Suprapubic skin (tissue), 4 donors: ENCODE measurements around the gene CBLB. TPM values are rescaled to one million over a fixed set of nuclear protein-coding genes. Genes with fewer than 3 reads are reported as not detected.

Experiments used
- DNase-seq, 2 donors: peaks; one replicate each; pipeline ENCODE4 v3.0.0-alpha.2; 2019; ENCODE audit warnings: low spot score in 2 of 2
- H3K27ac ChIP-seq: fragments of 200-600 bp; sonication (generic); one replicate; pipeline ENCODE4 v1.5.1; 2019
- H3K27me3 ChIP-seq: fragments of 200-600 bp; sonication (generic); one replicate; pipeline ENCODE4 v1.5.1; 2019
- H3K36me3 ChIP-seq: fragments of 200-600 bp; sonication (generic); one replicate; pipeline ENCODE4 v1.5.1; 2019
- H3K4me1 ChIP-seq: fragments of 200-600 bp; sonication (generic); one replicate; pipeline ENCODE4 v1.5.1; 2019
- H3K4me3 ChIP-seq: fragments of 200-600 bp; sonication (generic); one replicate; pipeline ENCODE4 v1.5.1; 2019; ENCODE audit warnings: mild to moderate bottlenecking
- H3K9me3 ChIP-seq: fragments of 200-600 bp; sonication (generic); one replicate; pipeline ENCODE4 v1.5.1; 2019
- CTCF ChIP-seq, 2 donors: fragments of 200-600 bp in 1 of 2; fragments of 450-650 bp in 1 of 2; sonication (generic) in 1 of 2; IDR thresholded peaks; one replicate each; pipeline ENCODE4 v1.5.1; 2016 to 2019; ENCODE audit warnings: antibody characterized with exemption in 2 of 2, mild to moderate bottlenecking in 1 of 2, moderate library complexity in 1 of 2
- EP300 ChIP-seq: sonication (generic); formaldehyde crosslinking; IDR thresholded peaks from one replicate; pipeline ENCODE4 v1.6.1; 2017; ENCODE audit warnings: antibody characterized with exemption
- POLR2A ChIP-seq, 2 donors: fragments of 450-650 bp; IDR thresholded peaks; one replicate each; pipeline ENCODE4 v1.6.1; 2017; ENCODE audit warnings: antibody characterized with exemption in 2 of 2, mild to moderate bottlenecking in 2 of 2, moderate library complexity in 2 of 2
- POLR2AphosphoS5 ChIP-seq, 3 donors: sonication (generic); formaldehyde crosslinking; IDR thresholded peaks; one replicate each; pipeline ENCODE4 v1.6.1; 2017; ENCODE audit warnings: antibody characterized with exemption in 3 of 3
- WGBS: methylation state at CpG from one replicate; pipeline ENCODE4 v1.1.5; 2018; 5-methylcytosine and 5-hydroxymethylcytosine counted together
- total RNA-seq, 4 donors: library from RNA; depleted of rRNA; stranded (reverse); fragments of >200 nt; gene quantifications; one replicate each; pipeline ENCODE4 v1.1.0, GENCODE V29; 2016

Gene CBLB
- total RNA-seq, 4 donors from 2014 or later, result 16.8 to 43.8 (median 25.2) TPM

GRCh38 chr3:105700575-105700974 is 168.2 kb downstream of the CBLB start:
- peaks cover 12% of the 10 kb centered on the region for H3K36me3 ChIP-seq
- WGBS, result 95% methylated on average over 1 of the region's 1 CpG
- no peak for TF ChIP-seq EP300
- no peak for TF ChIP-seq POLR2A (IDR thresholded peaks at IDR 0.05)
- TF ChIP-seq POLR2AphosphoS5 (IDR thresholded peaks at IDR 0.05), result no peak
- no peak for TF ChIP-seq CTCF (IDR thresholded peaks at IDR 0.05)

GRCh38 chr3:105691633-105692032 is 177.2 kb downstream of the CBLB start:
- H3K9me3 ChIP-seq, result no peaks in the 10 kb centered on the region
- H3K4me1 ChIP-seq, result no peaks in the 10 kb centered on the region
- H3K36me3 ChIP-seq, result peaks cover 13% of the 10 kb centered on the region
- H3K4me3 ChIP-seq, result no peak overlapping the region
- WGBS, result 56% methylated on average over 3 of the region's 3 CpGs
- no peak for DNase-seq
- no peak overlapping the region for H3K27ac ChIP-seq
- TF ChIP-seq POLR2A (IDR thresholded peaks at IDR 0.05) (no peak), CTCF (IDR thresholded peaks at IDR 0.05) (no peak), POLR2AphosphoS5 (IDR thresholded peaks at IDR 0.05) (peak in 1 of 3 donors; percentile 38)
- no peaks in the 10 kb centered on the region for H3K27me3 ChIP-seq

More at GRCh38 chr3:105700575-105700974, 168.2 kb downstream of the CBLB start:
- H3K4me1 ChIP-seq, result no peaks in the 10 kb centered on the region
- H3K27me3 ChIP-seq, result no peaks in the 10 kb centered on the region
- no peak overlapping the region for H3K4me3 ChIP-seq
- no peak for DNase-seq
- H3K9me3 ChIP-seq, result no peaks in the 10 kb centered on the region
- H3K27ac ChIP-seq, result no peak overlapping the region

- Histone ChIP-seq H3K27me3 (no peaks in the 10 kb centered on the region), H3K27ac (no peak overlapping the region), H3K36me3 (peaks cover 13% of the 10 kb centered on the region), H3K9me3 (no peaks in the 10 kb centered on the region), H3K4me3 (no peak overlapping the region), H3K4me1 (no peaks in the 10 kb centered on the region)
- DNase-seq, result no peak
- TF ChIP-seq CTCF (IDR thresholded peaks at IDR 0.05), result no peak
- no peak for TF ChIP-seq POLR2A (IDR thresholded peaks at IDR 0.05)
- TF ChIP-seq EP300, result no peak
These were observed 177.8 kb downstream of the CBLB start for GRCh38 chr3:105691053-105691452.

GRCh38 chr3:105688821-105689220 is 180.0 kb downstream of the CBLB start:
- Histone ChIP-seq H3K27me3 (no peaks in the 10 kb centered on the region), H3K36me3 (peaks cover 25% of the 10 kb centered on the region), H3K4me1 (no peaks in the 10 kb centered on the region), H3K4me3 (no peak overlapping the region), H3K27ac (no peak overlapping the region), H3K9me3 (no peaks in the 10 kb centered on the region)
- 91% methylated on average over 1 of the region's 1 CpG for WGBS
- TF ChIP-seq POLR2A (IDR thresholded peaks at IDR 0.05) (no peak), EP300 (no peak), POLR2AphosphoS5 (IDR thresholded peaks at IDR 0.05) (no peak), CTCF (IDR thresholded peaks at IDR 0.05) (no peak)
- no peak for DNase-seq

- TF ChIP-seq CTCF (IDR thresholded peaks at IDR 0.05), result peak; percentile 61 to 65
- TF ChIP-seq POLR2A (IDR thresholded peaks at IDR 0.05), result no peak
- 34% methylated on average over 2 of the region's 2 CpGs for WGBS
- Histone ChIP-seq H3K36me3 (peaks cover 19% of the 10 kb centered on the region), H3K4me1 (no peaks in the 10 kb centered on the region), H3K4me3 (no peak overlapping the region), H3K9me3 (no peaks in the 10 kb centered on the region), H3K27ac (no peak overlapping the region), H3K27me3 (no peaks in the 10 kb centered on the region)
- DNase-seq, result no peak
These were observed 182.4 kb downstream of the CBLB start for GRCh38 chr3:105686278-105686897.
